ENCODE results near the gene RRP1. TPM values are rescaled to one million over a fixed set of nuclear protein-coding genes. Genes with fewer than 3 reads are reported as not detected.
A peak's percentile ranks its signal among the peaks of the same experiment; 100 is the strongest.

Gene RRP1
- total and polyA plus RNA-seq, 2 of the 13 experiments (the other 11 are each of a cell fraction or from before 2014, with no cell fraction given) = 20.1 to 35.1 TPM

DNA sequence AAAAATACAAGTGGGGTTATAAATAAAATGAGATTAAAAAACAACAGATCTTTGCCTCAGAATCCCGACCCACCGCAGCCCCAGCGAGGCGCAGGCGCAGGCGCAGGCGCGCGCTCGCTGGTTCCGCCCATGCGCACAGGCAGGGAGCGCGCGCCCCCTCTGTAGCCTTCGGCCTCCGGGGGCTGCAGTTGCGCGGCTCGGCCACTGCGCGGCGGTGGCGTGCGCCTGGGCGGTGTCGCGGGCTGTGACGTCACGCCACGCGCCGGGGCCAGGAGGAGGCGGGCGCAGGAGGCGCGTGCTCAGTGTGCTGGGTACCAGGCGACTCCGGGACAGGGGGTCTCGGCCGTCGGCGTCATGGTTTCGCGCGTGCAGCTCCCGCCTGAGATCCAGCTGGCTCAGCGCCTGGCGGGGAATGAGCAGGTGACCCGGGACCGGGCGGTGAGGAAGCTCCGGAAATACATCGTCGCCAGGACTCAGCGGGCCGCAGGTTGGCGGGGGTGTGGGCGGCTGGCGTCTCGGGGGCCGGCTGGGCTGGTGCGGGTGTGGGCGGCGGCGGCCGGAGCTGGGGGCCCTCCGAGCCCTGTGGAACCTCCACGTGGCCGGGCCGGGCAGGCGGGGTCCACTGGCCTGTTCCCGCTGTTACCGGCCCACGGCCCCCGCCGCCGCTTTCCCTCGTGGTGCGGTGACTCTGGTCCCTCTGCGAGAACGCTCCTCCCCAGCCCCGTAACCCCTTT is at the start of gene RRP1 (continued):
- TF ChIP-seq FOXP4 (CRISPR knock-in tag; IDR thresholded peaks at IDR 0.05) (peak; percentile 46), ZNF691 (CRISPR knock-in tag; IDR thresholded peaks at IDR 0.05; ENCODE audit: borderline replicate concordance, low read depth) (peak; percentile 88), ZBTB7B (CRISPR knock-in tag; IDR thresholded peaks at IDR 0.05) (peak; percentile 64; the same call in 1 of the 2 replicates), GABPB1 (CRISPR knock-in tag; IDR thresholded peaks at IDR 0.05) (peak; percentile 84), SMYD3 (CRISPR knock-in tag; IDR thresholded peaks at IDR 0.05) (no peak), IRX3 (CRISPR knock-in tag; IDR thresholded peaks at IDR 0.05; ENCODE audit: borderline replicate concordance, low read depth) (no peak), ASH2L (IDR thresholded peaks at IDR 0.05; ENCODE audit: insufficient read length, low read depth, low read length) (peak; percentile 64), ZFP36L2 (CRISPR knock-in tag; IDR thresholded peaks at IDR 0.05) (no peak), SOX6 (IDR thresholded peaks at IDR 0.05) (no peak), SOX6 (CRISPR knock-in tag; IDR thresholded peaks at IDR 0.05) (no peak), EEA1 (CRISPR knock-in tag; IDR thresholded peaks at IDR 0.05; ENCODE audit: borderline replicate concordance) (no peak), NR2F1 (CRISPR knock-in tag; IDR thresholded peaks at IDR 0.05) (no peak), HMGA1 (CRISPR knock-in tag; conservative IDR thresholded peaks at IDR 0.05) (no peak), RNF219 (CRISPR knock-in tag; IDR thresholded peaks at IDR 0.05) (no peak), TEAD3 (CRISPR knock-in tag; optimal IDR thresholded peaks at IDR 0.05; ENCODE audit: borderline replicate concordance) (peak; percentile 69), ONECUT2 (CRISPR knock-in tag; IDR thresholded peaks at IDR 0.05) (no peak)
- TF ChIP-seq, protein P1, sequence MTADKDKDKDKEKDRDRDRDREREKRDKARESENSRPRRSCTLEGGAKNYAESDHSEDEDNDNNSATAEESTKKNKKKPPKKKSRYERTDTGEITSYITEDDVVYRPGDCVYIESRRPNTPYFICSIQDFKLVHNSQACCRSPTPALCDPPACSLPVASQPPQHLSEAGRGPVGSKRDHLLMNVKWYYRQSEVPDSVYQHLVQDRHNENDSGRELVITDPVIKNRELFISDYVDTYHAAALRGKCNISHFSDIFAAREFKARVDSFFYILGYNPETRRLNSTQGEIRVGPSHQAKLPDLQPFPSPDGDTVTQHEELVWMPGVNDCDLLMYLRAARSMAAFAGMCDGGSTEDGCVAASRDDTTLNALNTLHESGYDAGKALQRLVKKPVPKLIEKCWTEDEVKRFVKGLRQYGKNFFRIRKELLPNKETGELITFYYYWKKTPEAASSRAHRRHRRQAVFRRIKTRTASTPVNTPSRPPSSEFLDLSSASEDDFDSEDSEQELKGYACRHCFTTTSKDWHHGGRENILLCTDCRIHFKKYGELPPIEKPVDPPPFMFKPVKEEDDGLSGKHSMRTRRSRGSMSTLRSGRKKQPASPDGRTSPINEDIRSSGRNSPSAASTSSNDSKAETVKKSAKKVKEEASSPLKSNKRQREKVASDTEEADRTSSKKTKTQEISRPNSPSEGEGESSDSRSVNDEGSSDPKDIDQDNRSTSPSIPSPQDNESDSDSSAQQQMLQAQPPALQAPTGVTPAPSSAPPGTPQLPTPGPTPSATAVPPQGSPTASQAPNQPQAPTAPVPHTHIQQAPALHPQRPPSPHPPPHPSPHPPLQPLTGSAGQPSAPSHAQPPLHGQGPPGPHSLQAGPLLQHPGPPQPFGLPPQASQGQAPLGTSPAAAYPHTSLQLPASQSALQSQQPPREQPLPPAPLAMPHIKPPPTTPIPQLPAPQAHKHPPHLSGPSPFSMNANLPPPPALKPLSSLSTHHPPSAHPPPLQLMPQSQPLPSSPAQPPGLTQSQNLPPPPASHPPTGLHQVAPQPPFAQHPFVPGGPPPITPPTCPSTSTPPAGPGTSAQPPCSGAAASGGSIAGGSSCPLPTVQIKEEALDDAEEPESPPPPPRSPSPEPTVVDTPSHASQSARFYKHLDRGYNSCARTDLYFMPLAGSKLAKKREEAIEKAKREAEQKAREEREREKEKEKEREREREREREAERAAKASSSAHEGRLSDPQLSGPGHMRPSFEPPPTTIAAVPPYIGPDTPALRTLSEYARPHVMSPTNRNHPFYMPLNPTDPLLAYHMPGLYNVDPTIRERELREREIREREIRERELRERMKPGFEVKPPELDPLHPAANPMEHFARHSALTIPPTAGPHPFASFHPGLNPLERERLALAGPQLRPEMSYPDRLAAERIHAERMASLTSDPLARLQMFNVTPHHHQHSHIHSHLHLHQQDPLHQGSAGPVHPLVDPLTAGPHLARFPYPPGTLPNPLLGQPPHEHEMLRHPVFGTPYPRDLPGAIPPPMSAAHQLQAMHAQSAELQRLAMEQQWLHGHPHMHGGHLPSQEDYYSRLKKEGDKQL (CRISPR knock-in tag; IDR thresholded peaks at IDR 0.05; ENCODE audit: low read depth) = no peak
